Islet of Langerhans (tissue), 1 donor: Measurements from ENCODE around the gene ADRA2A.

ENCODE experiments used
- FAIRE-seq: peaks from one replicate; lab custom pipeline; 2011; peaks lifted over from hg19 to GRCh38; lab: Jason Lieb, UNC

The ADRA2A gene

DNA sequence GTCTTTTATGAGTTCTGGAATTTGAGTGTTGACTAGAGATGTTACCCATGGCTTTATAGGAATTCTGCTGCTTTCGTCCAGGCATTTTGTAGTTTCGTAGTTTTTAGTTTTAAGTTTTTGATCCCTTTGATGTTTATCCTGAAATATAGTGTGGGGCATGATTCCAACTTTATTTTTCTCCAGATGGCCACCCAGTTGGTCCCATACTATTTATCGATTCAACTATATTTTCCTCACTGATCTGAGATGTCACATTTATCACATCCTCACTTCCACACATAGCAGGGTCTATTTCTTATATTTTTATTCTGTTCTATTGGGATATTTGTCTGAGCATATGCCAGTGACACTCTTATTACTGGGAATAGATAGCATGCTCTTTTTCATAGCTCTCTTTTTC is 33.9 kb downstream of the ADRA2A start:
- FAIRE-seq: no peak

DNA sequence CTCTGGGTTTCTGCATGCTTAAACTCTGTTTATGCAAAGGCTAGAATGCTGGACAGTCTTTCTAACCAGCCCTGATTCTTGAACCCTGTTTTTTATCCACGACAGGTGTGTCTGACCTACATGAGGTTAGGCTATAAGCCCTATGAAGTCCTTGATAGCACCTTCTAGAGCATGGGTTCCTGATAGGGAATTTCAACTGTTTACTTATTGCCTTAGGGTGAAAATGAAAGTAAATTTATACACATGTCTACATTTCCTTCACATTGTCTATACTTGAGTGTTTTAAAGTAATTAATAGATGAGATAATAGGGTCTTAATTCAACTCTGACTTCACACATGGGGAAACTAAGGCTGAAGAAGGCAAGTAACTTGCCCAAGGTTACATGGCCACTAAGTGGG is 35.5 kb downstream of the ADRA2A start:
- FAIRE-seq: no peak

DNA sequence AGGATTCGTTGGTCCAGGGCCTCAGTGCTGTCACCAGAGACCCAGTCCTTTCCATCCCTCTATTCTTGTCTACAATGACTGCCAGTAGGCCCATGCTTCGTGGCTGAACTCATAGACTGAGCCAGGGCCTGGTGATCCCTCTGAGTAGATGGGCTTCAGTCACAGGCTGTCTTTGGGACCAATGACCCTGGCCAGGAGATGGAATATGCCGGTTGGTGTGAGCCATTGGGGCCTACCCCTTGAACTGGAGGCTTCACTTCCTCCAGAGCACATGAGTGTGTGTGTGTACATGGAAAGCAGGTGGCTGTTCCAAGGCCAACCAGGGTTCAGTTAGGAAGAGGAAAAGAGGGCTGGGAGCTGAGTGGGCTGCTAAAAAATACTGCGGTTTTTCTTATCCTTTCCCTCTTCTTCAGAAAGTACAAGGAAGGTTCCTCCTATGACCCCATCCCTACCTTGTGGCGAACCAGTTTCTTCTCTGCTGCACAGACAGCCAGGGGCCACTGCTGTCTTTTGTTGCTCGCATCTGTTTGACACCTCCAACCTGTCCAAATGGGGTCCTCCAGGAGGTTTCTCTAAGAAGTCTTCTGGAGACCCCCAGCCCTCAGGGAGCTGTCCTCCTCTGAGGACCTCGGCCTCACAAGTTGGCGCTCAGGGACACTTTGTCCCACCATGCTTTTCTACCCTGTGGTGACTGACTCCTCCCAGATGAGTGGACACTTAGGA is 36.6 kb downstream of the ADRA2A start:
- no peak for FAIRE-seq

DNA sequence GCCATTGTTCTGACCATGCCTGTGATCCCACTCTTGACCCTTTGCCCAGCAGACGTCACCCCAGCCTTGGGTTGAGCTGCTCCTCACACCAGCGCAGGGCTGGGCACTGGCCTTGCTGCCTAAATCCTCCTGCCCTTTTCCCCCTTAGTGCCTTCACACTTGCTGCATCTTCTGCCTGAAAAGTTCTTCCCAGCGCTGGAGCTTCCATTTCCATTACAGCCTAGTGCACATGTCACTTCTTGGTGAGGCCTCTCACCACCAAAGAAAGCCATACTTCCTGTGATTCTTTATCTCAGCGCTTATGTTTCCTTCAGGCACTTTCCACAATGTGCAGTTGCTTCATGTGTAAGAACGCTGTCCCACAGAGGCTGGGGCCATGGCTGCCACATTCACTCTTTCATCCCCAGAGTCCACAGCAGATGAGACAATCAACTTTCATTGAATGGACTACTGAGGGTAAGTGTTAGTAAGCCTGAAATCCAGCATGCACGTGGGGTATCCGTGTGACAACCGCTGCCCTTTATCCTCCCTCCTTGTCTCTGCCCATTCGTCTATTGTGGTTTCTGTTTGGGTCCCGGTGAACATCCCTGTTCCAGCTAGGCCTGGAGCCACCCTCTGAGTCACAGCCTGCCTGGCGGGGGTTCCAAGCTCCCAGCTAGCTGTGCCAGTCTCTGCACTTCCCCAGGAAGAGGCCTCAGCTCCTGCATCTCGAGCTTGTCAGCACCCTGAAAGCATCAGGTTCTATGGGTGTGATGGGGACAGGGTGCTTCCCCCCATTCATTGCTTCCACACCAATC is 37.3 kb downstream of the ADRA2A start:
- no peak for FAIRE-seq

DNA sequence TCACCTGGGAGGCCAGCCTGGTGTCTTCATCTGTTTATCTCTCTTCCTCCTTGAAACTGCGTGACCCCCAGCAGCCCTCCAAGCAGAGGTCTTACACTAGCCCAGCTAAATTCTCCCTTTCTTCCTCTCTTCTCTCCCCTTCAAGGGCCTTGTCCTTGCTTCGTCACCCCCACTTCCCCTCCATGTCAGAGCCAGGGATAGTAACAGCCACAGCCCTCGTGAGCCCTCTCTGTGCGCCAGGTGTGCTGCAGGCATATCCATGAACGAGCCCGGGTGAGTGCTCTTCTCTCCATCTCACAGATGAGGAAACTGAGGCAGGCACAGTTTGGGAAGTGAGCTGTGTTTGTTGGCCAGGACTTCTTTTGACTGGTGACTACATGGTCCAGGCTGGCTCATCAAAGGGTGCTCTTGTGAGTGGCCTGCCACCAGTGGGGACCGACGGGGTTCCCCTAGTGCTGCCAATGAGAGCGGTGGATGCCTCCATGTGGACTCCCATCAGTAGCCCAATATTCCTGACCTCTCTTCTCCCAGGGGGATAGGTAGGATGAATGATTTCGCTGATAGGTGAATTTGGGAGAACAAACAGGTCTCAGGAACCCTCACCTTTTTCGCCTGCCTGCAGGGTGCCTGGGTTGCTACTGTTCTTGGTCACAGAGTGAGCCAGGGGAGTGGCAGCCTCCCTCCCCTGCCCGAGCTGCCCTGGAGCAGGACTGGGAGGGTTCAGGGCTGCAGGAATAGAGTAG is 38.1 kb downstream of the ADRA2A start:
- no peak for FAIRE-seq

DNA sequence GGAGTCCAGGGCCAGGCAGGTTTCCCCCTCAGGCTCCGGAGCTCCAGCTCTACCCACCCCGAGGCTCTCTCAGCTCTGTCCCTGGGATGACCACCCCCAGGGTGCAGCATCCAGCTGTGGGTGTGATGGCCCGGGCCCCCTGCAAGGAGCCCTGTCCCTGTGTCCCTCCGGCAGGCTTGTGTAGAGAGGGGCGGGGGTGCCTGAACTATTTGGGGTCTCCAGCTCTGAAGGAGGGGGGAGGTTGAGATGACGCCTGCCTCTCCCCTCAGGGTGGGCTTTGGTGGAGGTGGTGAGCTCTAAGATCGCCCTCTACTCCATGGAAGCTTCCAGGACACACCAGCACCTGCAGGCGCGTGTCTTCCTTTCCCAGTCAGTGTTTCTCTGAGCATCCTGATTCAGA is 39.4 kb downstream of the ADRA2A start:
- no peak for FAIRE-seq

DNA sequence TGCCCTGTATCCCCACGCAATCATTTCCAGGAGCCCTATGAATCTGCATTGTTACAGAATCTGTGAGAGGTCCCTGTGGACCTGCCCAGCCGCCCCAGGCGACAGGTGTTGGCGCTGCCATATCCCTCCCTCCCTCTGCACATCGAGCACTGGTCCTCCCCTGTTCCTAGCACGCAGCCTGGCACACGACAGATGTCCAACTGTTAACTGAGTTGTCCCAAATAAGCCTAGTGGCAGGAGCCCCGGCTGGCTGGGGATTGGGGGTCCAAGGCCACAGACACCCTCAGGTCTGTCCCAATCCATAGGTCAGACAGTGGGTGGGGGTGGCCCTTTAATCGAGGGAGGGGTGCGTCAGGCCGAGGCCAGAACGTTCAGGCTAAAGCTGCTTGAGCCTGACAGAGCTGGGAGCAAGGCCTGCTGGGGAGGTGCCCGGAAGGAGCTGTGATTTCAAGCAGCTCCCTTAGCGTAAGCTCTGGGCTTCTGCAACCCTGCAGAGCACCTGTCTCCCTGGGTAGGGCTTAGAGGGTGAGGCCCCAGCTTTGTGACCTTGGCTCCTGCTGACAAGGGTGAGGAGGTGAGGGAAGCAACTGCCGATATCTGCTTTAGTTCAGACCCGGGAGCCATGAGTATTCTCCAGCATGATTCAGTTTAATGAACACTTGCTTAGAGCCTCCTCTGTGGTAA is 40.1 kb downstream of the ADRA2A start:
- FAIRE-seq: no peak

DNA sequence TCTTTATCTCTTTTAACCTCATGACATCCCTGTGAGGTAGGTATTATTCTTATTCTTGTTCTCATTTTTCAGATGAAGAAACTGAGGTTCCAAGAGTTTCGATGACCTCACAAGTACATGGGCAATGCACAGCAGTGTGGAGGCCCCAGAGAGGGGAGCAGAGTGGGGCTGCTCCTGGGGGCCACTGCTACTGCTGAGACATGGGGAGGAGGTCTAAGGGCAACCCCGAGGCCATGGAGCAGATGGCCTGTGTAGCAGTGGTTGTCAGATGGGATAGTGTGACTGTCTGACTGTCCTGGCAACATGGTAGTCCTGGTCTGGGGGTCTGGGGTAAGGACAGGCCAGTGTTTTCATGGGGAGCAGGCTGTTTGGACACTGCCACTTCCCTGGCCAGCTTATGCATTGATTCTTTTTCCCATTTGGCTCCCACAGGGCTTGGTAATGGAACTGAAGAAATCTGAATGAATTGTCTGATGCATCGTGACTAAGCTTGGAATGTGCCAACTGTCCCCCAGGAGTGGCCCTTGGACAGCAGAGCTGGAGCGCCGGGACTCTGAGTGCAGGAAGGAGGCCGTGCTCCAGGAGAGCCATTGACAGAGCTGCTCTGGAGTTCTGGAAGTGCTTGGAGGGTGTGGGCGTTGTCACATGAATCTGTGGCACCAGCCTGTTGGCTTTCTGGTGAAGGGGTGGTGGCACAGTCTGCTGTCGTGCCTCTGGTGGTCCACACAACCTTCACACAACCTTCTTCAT is 40.9 kb downstream of the ADRA2A start:
- no peak for FAIRE-seq

DNA sequence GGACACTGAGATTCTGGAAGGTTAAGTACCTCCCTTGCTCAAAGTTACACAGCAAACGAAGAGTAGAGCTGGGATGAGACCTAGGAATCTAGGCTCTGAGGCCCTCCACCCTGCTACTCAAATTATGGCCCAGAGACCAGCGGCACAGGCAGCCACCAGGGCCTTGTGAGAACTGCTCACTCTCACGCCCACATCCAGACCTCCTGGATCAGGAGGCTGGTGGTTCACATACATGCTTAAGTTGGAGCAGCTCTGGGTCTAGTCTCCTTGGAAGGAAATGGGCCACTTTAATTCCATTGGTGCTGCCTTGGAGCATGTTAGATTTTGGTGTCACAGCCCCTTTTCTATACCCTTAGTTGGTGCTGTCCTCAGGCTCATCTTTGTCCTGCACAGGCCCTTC is 41.9 kb downstream of the ADRA2A start:
- no peak for FAIRE-seq

DNA sequence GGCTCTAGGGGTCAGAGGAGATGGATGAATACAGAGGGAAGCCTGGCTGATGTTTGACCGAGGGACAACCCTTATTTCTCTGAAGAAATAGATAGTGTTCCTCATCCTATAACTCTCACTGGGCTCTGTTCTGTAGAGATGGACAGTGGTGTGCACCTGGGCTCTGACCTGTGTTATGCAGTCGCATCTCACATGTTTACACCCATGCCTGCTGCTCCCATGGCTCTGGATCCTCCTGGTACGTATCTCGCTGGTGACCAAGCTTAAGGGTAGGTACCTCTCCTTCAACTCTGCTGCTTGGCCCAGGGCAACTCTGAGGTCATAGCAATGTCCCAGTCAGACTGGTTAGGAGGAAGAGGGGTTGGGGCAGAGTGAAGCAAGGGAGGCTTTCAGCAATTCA is 42.8 kb downstream of the ADRA2A start:
- no peak for FAIRE-seq

DNA sequence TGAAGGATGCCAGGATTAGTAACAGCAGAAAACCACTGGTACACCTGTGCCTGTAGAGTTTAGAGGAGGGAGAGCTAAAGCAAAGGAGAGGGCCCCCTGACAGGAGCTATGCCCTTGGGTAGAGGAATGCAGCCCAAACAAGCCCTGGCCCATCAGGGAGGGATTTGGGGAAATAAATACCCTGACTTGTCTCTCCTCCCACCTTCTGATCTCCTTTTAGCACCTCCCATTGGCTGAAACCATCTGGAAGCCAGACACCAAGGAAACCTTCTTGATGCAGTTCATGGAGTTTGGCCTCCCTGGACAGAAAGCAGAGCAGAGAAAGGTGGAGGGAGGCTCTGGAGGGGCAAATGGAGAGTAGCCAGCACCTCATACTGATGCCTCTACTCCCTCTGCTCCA is 45.3 kb downstream of the ADRA2A start:
- no peak for FAIRE-seq

DNA sequence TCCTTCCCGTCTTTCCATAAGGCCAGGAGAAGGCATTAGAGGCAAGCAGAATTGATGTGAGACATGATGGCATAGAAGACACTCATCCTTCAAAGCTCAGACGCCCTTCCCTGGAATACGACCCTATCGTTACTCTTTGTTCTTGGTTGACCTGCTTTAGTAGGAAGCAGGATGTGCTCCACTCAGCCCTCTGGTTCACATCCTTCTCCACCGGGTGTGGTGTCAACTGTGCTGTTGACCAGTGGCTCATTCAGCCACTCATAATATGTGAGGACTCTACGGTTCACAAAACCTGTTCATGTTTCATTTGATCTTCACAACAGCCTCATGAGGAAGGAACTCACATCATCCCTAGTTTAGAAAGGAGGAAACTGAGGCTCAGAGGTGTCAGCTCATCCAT is 47.1 kb downstream of the ADRA2A start:
- FAIRE-seq: no peak

DNA sequence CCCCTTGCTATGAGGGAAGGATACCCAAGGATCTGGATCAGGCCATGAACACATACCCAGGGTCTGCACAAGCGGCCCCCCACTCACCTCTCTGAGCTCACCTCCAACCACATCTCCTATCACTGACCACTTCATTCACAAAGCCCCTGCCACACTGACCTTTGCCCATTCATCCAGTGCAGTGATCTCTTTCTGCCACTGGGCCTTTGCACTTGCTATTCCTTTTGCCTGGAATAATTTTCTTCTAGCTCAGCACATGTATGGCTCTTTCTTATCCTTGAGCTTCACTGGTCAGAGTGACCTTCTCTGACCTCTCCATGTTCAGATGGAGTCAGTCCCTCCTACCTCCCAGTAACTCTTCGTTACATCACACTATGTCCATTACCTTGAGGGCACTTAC is 48.3 kb downstream of the ADRA2A start:
- FAIRE-seq: no peak

DNA sequence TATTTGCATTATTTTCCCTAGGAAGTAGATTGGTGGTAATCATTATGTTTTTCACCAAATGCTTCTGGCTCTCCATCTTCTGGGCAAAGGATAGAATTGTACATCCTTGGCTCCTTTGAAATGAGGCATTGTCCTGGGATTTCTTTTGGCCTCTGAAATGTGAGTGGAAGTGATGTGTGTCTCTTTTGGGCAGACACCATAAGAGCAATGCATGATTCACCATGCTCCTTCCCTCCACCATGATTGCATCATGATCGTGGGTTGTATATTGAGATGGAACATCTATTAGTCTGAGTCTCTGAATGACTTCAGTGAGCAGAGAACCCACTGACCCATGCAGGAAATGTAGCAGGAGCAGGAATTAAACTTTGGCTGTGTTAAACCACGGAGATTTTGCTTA is 49.2 kb downstream of the ADRA2A start:
- no peak for FAIRE-seq

DNA sequence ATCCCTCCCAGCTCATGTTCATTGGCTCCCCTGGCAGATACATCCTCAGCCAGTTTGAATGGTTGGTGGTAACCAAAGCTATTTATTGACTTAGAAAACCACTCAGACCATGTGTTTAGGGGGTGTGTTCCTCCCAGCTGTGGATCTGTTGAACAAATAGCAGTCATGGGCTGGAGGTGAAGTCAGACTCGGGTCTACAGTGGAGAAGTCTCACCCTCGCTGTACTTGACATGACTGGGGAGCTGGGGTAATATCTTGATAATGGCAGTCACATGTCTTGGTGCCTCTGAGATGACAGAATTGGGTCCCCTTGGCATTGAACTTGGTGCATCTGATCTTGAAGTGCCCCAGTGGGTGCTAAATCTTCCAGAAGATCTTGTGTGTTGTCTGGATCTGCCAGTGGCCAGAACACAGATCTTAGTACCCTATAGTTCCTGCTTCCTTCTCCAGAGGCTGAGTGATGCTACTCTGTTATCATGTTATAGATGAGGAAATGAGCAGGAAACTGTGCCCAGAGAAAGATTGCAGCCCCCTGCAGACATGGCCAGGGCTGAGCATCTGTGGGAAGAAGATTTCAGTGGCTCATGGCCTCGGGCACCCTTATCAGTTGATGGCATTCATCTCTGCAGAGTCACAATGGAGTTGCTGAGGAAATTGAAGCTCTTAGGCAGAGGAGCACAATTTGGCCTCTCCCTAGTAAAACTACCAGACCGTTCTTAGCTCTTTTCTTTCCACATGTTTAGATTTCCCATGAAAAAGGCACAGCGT is 50.4 kb downstream of the ADRA2A start:
- no peak for FAIRE-seq

DNA sequence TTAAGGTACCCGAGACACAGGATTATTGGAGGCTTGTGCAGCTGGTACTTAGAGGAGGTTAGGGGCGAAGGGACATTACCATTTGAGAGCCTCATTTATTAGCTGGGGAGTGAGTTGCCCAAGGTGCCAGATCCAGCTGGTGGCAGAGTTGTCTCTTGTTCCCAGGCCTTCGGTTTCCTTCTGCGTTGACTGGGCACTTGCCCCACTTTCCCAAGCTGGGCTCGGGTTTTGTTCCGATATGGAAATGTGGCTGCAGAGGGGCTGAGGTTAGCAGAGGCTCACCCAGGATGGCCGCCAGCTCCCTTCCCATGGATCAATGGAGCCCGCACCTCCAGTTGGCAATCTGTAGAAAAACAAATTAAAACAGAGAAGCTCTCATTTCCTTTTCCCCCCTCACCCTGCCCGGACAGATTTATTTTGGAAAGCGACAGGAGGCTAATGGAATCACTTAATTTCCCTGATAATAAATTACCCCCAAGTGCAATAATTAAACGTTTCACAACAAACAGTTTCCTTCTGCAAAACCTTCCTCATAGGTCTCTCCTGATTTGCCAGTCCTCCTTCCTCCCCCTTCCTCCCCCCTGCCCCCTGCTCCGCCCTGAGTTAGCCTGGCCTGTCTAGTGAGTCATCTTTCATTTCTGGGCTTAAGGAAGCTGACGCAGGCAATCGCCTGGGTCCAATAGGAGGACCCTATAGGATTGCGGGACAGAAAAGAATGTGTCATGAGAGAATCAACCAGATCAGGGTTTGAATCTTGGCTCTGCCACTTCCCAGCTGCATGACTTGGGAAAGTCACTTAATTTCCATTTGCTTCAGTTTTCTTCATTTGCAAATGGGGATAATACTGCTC is 51.7 kb downstream of the ADRA2A start:
- FAIRE-seq: no peak

DNA sequence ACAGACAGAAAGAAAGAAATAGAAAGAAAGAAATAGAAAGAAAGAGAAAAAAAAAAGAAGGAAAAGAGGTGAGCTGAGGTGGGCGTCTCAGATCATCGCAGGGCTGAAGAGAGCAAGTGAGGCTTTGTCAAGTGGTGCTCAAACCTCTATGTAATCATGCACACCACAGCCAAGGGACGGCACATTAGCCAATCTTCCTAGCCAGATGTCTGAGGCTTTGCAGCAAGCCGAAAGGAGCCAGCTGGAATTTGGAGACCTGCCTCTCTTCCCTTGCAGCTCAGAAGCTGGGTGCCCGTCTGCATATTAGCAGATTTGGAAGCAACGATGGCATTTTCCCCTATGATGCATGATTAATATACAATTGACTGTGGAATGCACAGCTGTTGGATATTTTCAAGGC is 52.5 kb downstream of the ADRA2A start:
- no peak for FAIRE-seq

DNA sequence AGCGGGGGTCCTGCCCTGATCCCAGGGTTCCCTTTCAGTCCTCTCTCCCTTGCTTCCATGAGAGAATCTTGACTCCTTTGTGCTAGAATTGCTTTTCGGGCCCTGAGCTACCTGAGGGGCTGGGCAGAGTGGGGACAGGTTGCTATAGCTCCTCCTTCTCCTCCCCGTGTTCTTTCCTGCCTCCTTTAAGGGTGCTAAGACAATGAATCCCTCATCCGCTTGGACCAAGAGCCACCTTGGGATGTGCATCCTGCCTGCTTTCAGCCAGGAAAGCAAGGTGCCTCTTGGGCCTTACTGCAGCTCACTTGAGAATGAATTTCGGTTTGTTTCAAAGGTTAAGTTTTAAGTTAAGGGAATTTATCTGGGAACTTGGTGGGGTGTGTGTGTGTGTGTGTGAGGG is 53.6 kb downstream of the ADRA2A start:
- no peak for FAIRE-seq
